C4-2B (cell line): Measurements from ENCODE around the gene MTG2.

Experiments used
- CTCF ChIP-seq: fragments of 450-650 bp; conservative IDR thresholded peaks from 2 replicates; pipeline ENCODE4 v1.5.1; 2017; ENCODE audit warnings: mild to moderate bottlenecking
- ZFX ChIP-seq: fragments of 450-650 bp; IDR thresholded peaks from 2 replicates; pipeline ENCODE4 v1.6.1; 2017

- no peak for TF ChIP-seq CTCF
- TF ChIP-seq ZFX: no peak
These were observed 29.0 kb downstream of the MTG2 start for GRCh38 chr20:62211769-62212288.
